Measurements from ENCODE around the gene TSPO2. TPM values are rescaled to one million over a fixed set of nuclear protein-coding genes. Genes with fewer than 3 reads are reported as not detected.
"Not testable (repeated sequence)": the region's sequence is repeated elsewhere in the genome, so short reads cannot be mapped to it uniquely, and the experiment has no call there.

The TSPO2 gene
- total and polyA plus RNA-seq, 2 donors (not counting 3 experiments of a cell fraction or from before 2014, with no cell fraction given), result not detected

DNA sequence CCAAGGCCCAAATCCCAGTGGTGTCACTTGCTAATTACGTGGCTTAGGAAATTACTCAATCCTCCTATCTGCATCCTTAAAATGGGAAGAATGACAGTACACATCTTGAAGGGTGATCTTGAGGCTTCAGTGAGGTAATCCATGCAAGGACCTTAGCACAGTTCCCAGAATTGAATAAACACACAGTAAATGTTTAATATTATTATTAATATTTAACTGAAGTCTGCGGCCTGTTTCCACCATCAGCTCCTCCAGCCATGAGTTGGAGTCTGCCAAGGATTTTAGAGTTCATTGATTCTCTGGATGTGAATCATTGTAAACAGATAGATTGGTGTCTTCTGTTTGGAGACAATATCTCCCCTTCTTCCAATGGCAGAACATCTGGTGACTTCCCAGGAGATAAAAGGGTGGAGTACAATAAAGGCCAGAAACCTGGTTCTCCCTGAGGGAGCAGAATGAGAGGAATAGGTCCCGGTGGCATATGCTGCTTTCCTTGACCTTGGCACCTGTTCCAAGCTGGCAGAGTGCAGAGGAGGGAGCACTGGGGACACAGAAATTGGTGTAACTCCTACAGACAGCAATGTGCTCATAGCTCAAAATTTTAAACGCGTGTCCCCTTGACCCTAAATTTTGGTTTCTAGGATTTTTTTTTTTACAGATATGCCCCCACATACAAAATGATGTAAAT, 28.7 kb upstream of the TSPO2 start:
- TF ChIP-seq JUN (IDR thresholded peaks at IDR 0.05; ENCODE audit: borderline replicate concordance, insufficient read depth, insufficient read length, low read depth), result no peak
- TF ChIP-seq MYC (IDR thresholded peaks at IDR 0.05; ENCODE audit: low read depth, low read length), result no peak
- no peak for TF ChIP-seq GATA2 (IDR thresholded peaks at IDR 0.05; ENCODE audit: insufficient read depth, insufficient read length, low read depth, low read length)
- H3K4me3 ChIP-seq (replicated peaks in 1 of 3; ENCODE audit: insufficient read depth in 1 of 3, low read depth in 1 of 3, low read length in 3 of 3), result no peak overlapping the region
- ChIA-PET POLR2A (no interaction called here), CTCF (interaction anchor here (1.3 to 1.4 kb wide), 2 partner anchors 9 to 15 kb away, joined by 3 to 6 read pairs; no protein-coding TSS in a partner anchor)
- no peak overlapping the region for H2AFZ ChIP-seq (ENCODE audit: low read depth, low read length)
- H4K20me1 ChIP-seq (replicated peaks; ENCODE audit: control insufficient read depth, extremely low read depth, insufficient read depth, low read length), result no peaks in the 10 kb centered on the region
- no peaks in the 10 kb centered on the region for H3K79me2 ChIP-seq (ENCODE audit: control insufficient read depth, insufficient read depth, low read length)
- no TSS peak for BruUV-seq (replicated peaks)
- FAIRE-seq (no peak), DNase-seq (ENCODE audit: low read depth, low spot score) (no peak)
- H3K4me1 ChIP-seq (ENCODE audit: control insufficient read depth, extremely low read depth, insufficient read depth, low read length), result no peaks in the 10 kb centered on the region
- H3K36me3 ChIP-seq (ENCODE audit: control insufficient read depth in 2 of 2, extremely low read depth in 1 of 2, insufficient read depth in 2 of 2, low read length in 2 of 2), result no peaks in the 10 kb centered on the region
- H3K4me2 ChIP-seq (ENCODE audit: insufficient read depth, low read length), result no peak overlapping the region
- H3K9me3 ChIP-seq (replicated peaks; ENCODE audit: control insufficient read depth, insufficient read depth, low read length), result no peaks in the 10 kb centered on the region
- no peaks in the 10 kb centered on the region for H3K9me1 ChIP-seq (replicated peaks; ENCODE audit: control insufficient read depth, extremely low read depth, insufficient read depth, low read length)
- H3K27ac ChIP-seq (ENCODE audit: insufficient read depth, low read depth, low read length), result no peak overlapping the region
- intact Hi-C loops (cut with micrococcal nuclease), result no loop called here
- peaks cover 3 to 11% of the 10 kb centered on the region in 2 experiments for H3K27me3 ChIP-seq (ENCODE audit: control insufficient read depth in 2 of 2, insufficient read depth in 2 of 2, low read length in 2 of 2)
- dilution Hi-C loops (cut with MboI; ENCODE audit: extremely low pct_ligation_motif_present, low sequenced_read_pairs), result no loop called here
- no peak overlapping the region for H3K9ac ChIP-seq (replicated peaks; ENCODE audit: extremely low read depth, insufficient read depth, low read length)

DNA sequence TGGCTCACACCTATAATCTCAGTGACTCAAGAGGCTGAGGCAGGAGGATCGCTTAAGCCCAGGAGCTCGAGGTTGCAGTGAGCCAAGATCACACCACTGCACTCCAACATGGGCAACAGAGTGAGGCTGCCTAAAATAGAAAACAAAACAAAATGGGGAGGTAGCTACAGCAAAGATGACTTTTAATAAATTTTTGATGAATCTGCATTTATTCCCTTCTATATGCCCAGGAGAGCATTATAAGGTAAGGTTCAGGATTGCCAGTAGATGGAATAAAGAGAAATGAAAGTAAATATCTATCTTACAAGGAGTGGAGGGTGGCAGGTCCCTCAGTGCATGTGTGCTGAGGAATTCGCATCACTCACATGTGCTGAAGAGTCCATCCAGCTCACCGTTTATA, 27.5 kb upstream of the TSPO2 start:
- H3K27ac ChIP-seq (ENCODE audit: insufficient read depth, low read depth, low read length), result no peak overlapping the region
- DNase-seq (ENCODE audit: low read depth, low spot score), result no peak
- H3K27me3 ChIP-seq (ENCODE audit: control insufficient read depth in 2 of 2, insufficient read depth in 2 of 2, low read length in 2 of 2), result peaks cover 3 to 5% of the 10 kb centered on the region in 2 experiments
- H3K9me1 ChIP-seq (replicated peaks; ENCODE audit: control insufficient read depth, extremely low read depth, insufficient read depth, low read length), result no peaks in the 10 kb centered on the region
- H3K4me3 ChIP-seq (replicated peaks in 1 of 3; ENCODE audit: insufficient read depth in 1 of 3, low read depth in 1 of 3, low read length in 3 of 3), result no peak overlapping the region
- H3K9me3 ChIP-seq (replicated peaks; ENCODE audit: control insufficient read depth, insufficient read depth, low read length), result no peaks in the 10 kb centered on the region
- H3K79me2 ChIP-seq (ENCODE audit: control insufficient read depth, insufficient read depth, low read length), result no peaks in the 10 kb centered on the region
- intact Hi-C loops (cut with micrococcal nuclease), result no loop called here
- dilution Hi-C loops (cut with MboI; ENCODE audit: extremely low pct_ligation_motif_present, low sequenced_read_pairs), result no loop called here
- H3K36me3 ChIP-seq (ENCODE audit: control insufficient read depth in 2 of 2, extremely low read depth in 1 of 2, insufficient read depth in 2 of 2, low read length in 2 of 2), result no peaks in the 10 kb centered on the region
- H3K9ac ChIP-seq (replicated peaks; ENCODE audit: extremely low read depth, insufficient read depth, low read length), result no peak overlapping the region
- ChIA-PET CTCF (interaction anchor here (1.3 kb wide), 1 partner anchor 10 kb away, joined by 3 read pairs; no protein-coding TSS in a partner anchor), POLR2A (no interaction called here)
- no peak for FAIRE-seq
- no TSS peak for BruUV-seq (replicated peaks)
- H3K4me2 ChIP-seq (ENCODE audit: insufficient read depth, low read length), result no peak overlapping the region
- no peak overlapping the region for H2AFZ ChIP-seq (ENCODE audit: low read depth, low read length)
- H4K20me1 ChIP-seq (replicated peaks; ENCODE audit: control insufficient read depth, extremely low read depth, insufficient read depth, low read length), result no peaks in the 10 kb centered on the region
- no peaks in the 10 kb centered on the region for H3K4me1 ChIP-seq (ENCODE audit: control insufficient read depth, extremely low read depth, insufficient read depth, low read length)
- TF ChIP-seq EZH2 (IDR thresholded peaks at IDR 0.05; ENCODE audit: borderline replicate concordance, low read depth, low read length, severe bottlenecking), result no peak

- FAIRE-seq; CTCF ChIA-PET; H3K9me3 ChIP-seq (replicated peaks; ENCODE audit: control insufficient read depth, insufficient read depth, low read length); H2AFZ ChIP-seq (ENCODE audit: low read depth, low read length); intact Hi-C loops (cut with micrococcal nuclease); H3K79me2 ChIP-seq (ENCODE audit: control insufficient read depth, insufficient read depth, low read length); H3K27ac ChIP-seq (ENCODE audit: insufficient read depth, low read depth, low read length); dilution Hi-C loops (cut with MboI; ENCODE audit: extremely low pct_ligation_motif_present, low sequenced_read_pairs); POLR2A ChIA-PET; H3K27me3 ChIP-seq (ENCODE audit: control insufficient read depth in 2 of 2, insufficient read depth in 2 of 2, low read length in 2 of 2); DNase-seq (ENCODE audit: low read depth, low spot score); H4K20me1 ChIP-seq (replicated peaks; ENCODE audit: control insufficient read depth, extremely low read depth, insufficient read depth, low read length); H3K9me1 ChIP-seq (replicated peaks; ENCODE audit: control insufficient read depth, extremely low read depth, insufficient read depth, low read length); BruUV-seq (replicated peaks); H3K4me2 ChIP-seq (ENCODE audit: insufficient read depth, low read length); H3K4me3 ChIP-seq (replicated peaks in 1 of 3; ENCODE audit: insufficient read depth in 1 of 3, low read depth in 1 of 3, low read length in 3 of 3); H3K9ac ChIP-seq (replicated peaks; ENCODE audit: extremely low read depth, insufficient read depth, low read length); H3K36me3 ChIP-seq (ENCODE audit: control insufficient read depth in 2 of 2, extremely low read depth in 1 of 2, insufficient read depth in 2 of 2, low read length in 2 of 2); H3K4me1 ChIP-seq (ENCODE audit: control insufficient read depth, extremely low read depth, insufficient read depth, low read length): not testable (repeated sequence)
Observed at GRCh38 chr6:41015860-41016259, 26.4 kb upstream of the TSPO2 start.
